ENCODE data around the gene IZUMO1.

- TF ChIP-seq CTCF (IDR thresholded peaks at IDR 0.05), result no peak
- TF ChIP-seq POLR2A (IDR thresholded peaks at IDR 0.05; ENCODE audit: low read depth), result no peak
- no peak for TF ChIP-seq EP300 (IDR thresholded peaks at IDR 0.05)
- TF ChIP-seq POLR2AphosphoS5 (IDR thresholded peaks at IDR 0.05), result peak in 1 of 2 donors; percentile 54
Observed at GRCh38 chr19:48746738-48747575, at the start of gene IZUMO1.

All from esophagus muscularis mucosa (tissue), 4 donors.